Mesendoderm (in vitro differentiated cells): ENCODE measurements around the gene VIM.
"Not testable (repeated sequence)": the region's sequence is repeated elsewhere in the genome, so short reads cannot be mapped to it uniquely, and the experiment has no call there.

ENCODE experiments used
- DNase-seq: peaks from one replicate; pipeline ENCODE4 v3.0.0; 2013
- H2AK5ac ChIP-seq: 2 replicates; pipeline ENCODE4 v1.6.1; 2013; ENCODE audit warnings: low read length, inconsistent platforms
- H2BK120ac ChIP-seq: 2 replicates; pipeline ENCODE4 v1.6.1; 2013; ENCODE audit warnings: low read depth, mild to moderate bottlenecking, low read length, moderate library complexity, mixed read lengths
- H2BK15ac ChIP-seq: replicated peaks from 2 replicates; pipeline ENCODE4 v1.6.1; 2013; ENCODE audit warnings: low read depth, mild to moderate bottlenecking, moderate library complexity
- H2BK5ac ChIP-seq: 2 replicates; pipeline ENCODE4 v1.6.1; 2013; ENCODE audit warnings: low read length, inconsistent platforms
- H3K18ac ChIP-seq: 2 replicates; pipeline ENCODE4 v1.6.1; 2013; ENCODE audit warnings: mild to moderate bottlenecking, low read length, mixed read lengths
- H3K23ac ChIP-seq: one replicate; pipeline ENCODE4 v1.6.1; 2013; ENCODE audit warnings: low read length
- H3K27ac ChIP-seq: 2 replicates; pipeline ENCODE4 v1.5.1; 2013; ENCODE audit warnings: low read depth, mild to moderate bottlenecking, inconsistent platforms, low read length, moderate library complexity
- H3K27me3 ChIP-seq: 2 replicates; pipeline ENCODE4 v1.6.1; 2013; ENCODE audit warnings: low read length, control low read depth, mild to moderate bottlenecking, inconsistent platforms; ENCODE audit not compliant: insufficient read depth, poor library complexity
- H3K36me3 ChIP-seq: 2 replicates; pipeline ENCODE4 v1.6.1; 2013; ENCODE audit warnings: low read length, inconsistent platforms; ENCODE audit not compliant: control insufficient read depth, insufficient read depth
- H3K4ac ChIP-seq: one replicate; pipeline ENCODE4 v1.6.1; 2013; ENCODE audit warnings: low read depth, mild to moderate bottlenecking, low read length, moderate library complexity
- H3K4me1 ChIP-seq: 2 replicates; pipeline ENCODE4 v1.6.1; 2013; ENCODE audit warnings: low read depth, low read length, inconsistent platforms; ENCODE audit not compliant: control insufficient read depth
- H3K4me2 ChIP-seq: 2 replicates; pipeline ENCODE4 v1.6.1; 2013; ENCODE audit warnings: low read length
- H3K4me3 ChIP-seq: 2 replicates; pipeline ENCODE4 v1.5.1; 2013; ENCODE audit warnings: mild to moderate bottlenecking, low read length
- H3K56ac ChIP-seq: one replicate; pipeline ENCODE4 v1.6.1; 2013; ENCODE audit warnings: low read length
- H3K79me1 ChIP-seq: 2 replicates; pipeline ENCODE4 v1.6.1; 2013; ENCODE audit warnings: low read length, inconsistent platforms
- H3K79me2 ChIP-seq: 2 replicates; pipeline ENCODE4 v1.6.1; 2013; ENCODE audit warnings: mild to moderate bottlenecking, low read length; ENCODE audit not compliant: control insufficient read depth, insufficient read depth
- H3K9ac ChIP-seq: 2 replicates; pipeline ENCODE4 v1.6.1; 2013; ENCODE audit warnings: low read length, inconsistent platforms
- H4K5ac ChIP-seq: one replicate; pipeline ENCODE4 v1.6.1; 2013; ENCODE audit warnings: low read length
- H4K8ac ChIP-seq: one replicate; pipeline ENCODE4 v1.6.1; 2013; ENCODE audit warnings: low read depth, mild to moderate bottlenecking, control low read depth, low read length, moderate library complexity
- WGBS: extraction: QIAGEN DNeasy Blood & Tissue Kit; methylation state at CpG from one replicate; pipeline ENCODE4 v1.1.7; 2013; ENCODE audit warnings: low lambda C conversion rate, missing lambda C conversion rate; ENCODE audit not compliant: insufficient coverage; ENCODE audit errors: extremely low coverage; 5-methylcytosine and 5-hydroxymethylcytosine counted together

Gene VIM

DNA sequence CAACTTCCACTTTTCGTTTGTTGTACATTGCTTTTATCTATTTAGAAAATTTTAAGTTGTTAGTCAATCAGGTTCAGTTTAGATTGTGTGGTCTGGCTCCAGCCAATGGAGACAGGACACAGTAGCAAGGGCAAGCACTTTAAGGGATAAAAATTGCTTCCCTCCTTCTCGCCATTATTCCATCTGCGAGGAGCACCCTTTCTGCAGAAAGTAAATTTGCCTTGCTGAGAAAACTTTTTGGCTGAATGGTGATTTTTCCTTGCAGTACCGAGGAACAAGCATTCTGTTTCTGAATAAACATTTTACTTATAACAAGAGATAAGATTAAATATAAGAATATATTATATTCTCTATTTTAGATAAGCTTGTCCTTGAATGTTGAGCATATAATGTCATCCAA, 34.5 kb downstream of the VIM start:
- Histone ChIP-seq H2AK5ac (no peak overlapping the region), H3K4me3 (no peak overlapping the region), H3K4ac (no peak overlapping the region), H2BK15ac (no peak overlapping the region), H3K79me2 (no peaks in the 10 kb centered on the region), H3K4me2 (no peak overlapping the region), H3K23ac (no peak overlapping the region), H3K27me3 (no peaks in the 10 kb centered on the region), H4K8ac (no peak overlapping the region), H2BK5ac (no peak overlapping the region), H3K18ac (no peak overlapping the region), H3K79me1 (no peaks in the 10 kb centered on the region), H3K4me1 (no peaks in the 10 kb centered on the region), H2BK120ac (no peak overlapping the region), H3K36me3 (no peaks in the 10 kb centered on the region), H3K9ac (no peak overlapping the region), H3K27ac (no peak overlapping the region), H3K56ac (no peak overlapping the region), H4K5ac (no peak overlapping the region)
- WGBS: no CpG with 5 or more reads among the region's 4 CpGs
- DNase-seq: no peak

DNA sequence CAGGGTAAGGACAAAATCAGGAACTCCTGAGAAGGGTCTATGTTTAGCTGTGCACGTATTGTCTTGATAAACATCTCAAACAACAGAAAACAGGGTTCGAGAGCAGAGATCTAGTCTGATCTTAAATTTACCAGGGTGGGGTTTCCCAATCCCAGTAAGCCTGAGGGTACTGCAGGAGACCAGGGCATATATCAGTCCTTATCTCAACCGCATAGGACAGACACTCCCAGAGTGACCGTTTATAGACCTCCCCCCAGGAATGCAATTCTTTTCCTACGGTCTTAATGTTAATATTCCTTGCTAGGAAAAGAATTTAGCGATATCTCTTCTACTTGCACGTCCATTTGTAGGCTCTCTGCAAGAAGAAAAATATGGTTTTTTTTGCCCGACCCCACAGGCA, 35.5 kb downstream of the VIM start:
- no peak overlapping the region for H3K27ac ChIP-seq
- no peaks in the 10 kb centered on the region for H3K36me3 ChIP-seq
- no peak overlapping the region for H2BK5ac ChIP-seq
- no peak overlapping the region for H3K4ac ChIP-seq
- H4K5ac ChIP-seq: no peak overlapping the region
- no peak overlapping the region for H3K56ac ChIP-seq
- no peaks in the 10 kb centered on the region for H3K79me2 ChIP-seq
- no peaks in the 10 kb centered on the region for H3K79me1 ChIP-seq
- DNase-seq: peak; percentile 21
- no peak overlapping the region for H4K8ac ChIP-seq
- no peak overlapping the region for H3K23ac ChIP-seq
- H3K18ac ChIP-seq: no peak overlapping the region
- H3K4me1 ChIP-seq: no peaks in the 10 kb centered on the region
- no peak overlapping the region for H2BK120ac ChIP-seq
- no peaks in the 10 kb centered on the region for H3K27me3 ChIP-seq
- no peak overlapping the region for H3K9ac ChIP-seq
- no peak overlapping the region for H2BK15ac ChIP-seq
- H2AK5ac ChIP-seq: no peak overlapping the region
- no peak overlapping the region for H3K4me2 ChIP-seq
- WGBS: no CpG with 5 or more reads among the region's 8 CpGs
- H3K4me3 ChIP-seq: no peak overlapping the region

DNA sequence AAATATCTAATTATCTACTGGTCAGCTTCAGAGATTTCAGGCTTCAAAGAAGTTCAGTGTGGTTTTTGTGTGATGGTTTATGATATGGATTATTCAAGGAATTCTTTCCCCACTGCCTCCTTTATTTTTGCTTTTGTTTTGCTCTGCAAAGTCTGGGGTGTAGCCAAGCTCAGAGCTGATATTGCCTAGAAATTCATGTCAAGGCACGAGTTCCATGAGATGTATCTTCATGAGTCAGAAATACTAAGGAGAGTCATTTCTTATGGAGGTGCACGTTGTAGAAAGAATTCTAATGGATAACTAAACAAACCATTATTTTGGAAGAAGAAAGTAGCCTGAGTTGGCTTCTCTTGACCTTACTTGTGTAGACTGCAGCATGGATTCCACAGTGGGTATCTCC, 37.4 kb downstream of the VIM start:
- H2AK5ac ChIP-seq: no peak overlapping the region
- no peaks in the 10 kb centered on the region for H3K79me2 ChIP-seq
- DNase-seq: no peak
- no peak overlapping the region for H3K23ac ChIP-seq
- H3K18ac ChIP-seq: no peak overlapping the region
- no peak overlapping the region for H2BK120ac ChIP-seq
- no peaks in the 10 kb centered on the region for H3K36me3 ChIP-seq
- no peaks in the 10 kb centered on the region for H3K79me1 ChIP-seq
- no peak overlapping the region for H3K4me2 ChIP-seq
- H4K8ac ChIP-seq: no peak overlapping the region
- no peak overlapping the region for H3K27ac ChIP-seq
- no peak overlapping the region for H2BK15ac ChIP-seq
- H2BK5ac ChIP-seq: no peak overlapping the region
- no peak overlapping the region for H4K5ac ChIP-seq
- no CpG with 5 or more reads among the region's 2 CpGs for WGBS
- H3K4ac ChIP-seq: no peak overlapping the region
- no peaks in the 10 kb centered on the region for H3K4me1 ChIP-seq
- no peak overlapping the region for H3K56ac ChIP-seq
- no peaks in the 10 kb centered on the region for H3K27me3 ChIP-seq
- H3K9ac ChIP-seq: no peak overlapping the region
- H3K4me3 ChIP-seq: no peak overlapping the region

DNA sequence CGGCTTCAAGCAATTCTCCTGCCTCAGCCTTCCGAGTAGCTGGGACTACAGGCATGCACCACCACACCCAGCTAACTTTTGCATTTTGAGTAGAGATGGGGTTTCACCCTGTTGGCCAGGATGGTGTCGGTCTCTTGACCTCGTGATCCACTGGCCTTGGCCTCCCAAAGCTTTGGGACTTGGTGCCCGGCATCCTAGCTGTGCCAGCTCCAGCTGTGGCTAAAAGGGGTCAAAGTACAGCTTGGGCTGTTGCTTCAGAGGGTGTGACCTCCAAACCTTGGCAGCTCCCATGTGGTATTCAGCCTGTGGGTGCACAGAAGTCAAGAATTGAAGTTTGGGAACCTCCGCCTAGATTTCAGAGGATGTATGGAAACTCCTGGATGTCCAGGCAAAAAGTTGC, 38.5 kb downstream of the VIM start:
- not testable (repeated sequence) for H4K5ac ChIP-seq
- WGBS: no CpG with 5 or more reads among the region's 6 CpGs

DNA sequence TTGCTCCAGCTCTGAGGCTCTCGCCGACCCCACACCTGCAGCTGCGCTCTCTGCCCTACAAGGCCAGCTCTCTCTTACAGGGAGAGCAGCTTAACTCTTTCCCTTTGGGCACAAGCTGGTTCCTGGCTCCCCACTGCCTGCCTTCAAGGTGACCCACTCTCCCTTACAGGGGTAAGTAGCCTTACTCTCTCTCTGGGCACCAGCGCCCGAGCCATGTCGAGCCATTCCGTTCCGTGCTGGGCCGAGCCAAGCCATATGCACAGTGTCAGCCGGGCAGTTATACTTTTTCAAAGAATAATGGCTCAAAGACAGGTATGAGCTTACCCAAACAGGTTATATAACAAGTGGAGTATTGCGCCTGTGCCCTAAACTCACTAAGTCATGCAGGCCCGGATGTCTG, 44.6 kb downstream of the VIM start:
- no peaks in the 10 kb centered on the region for H3K79me1 ChIP-seq
- no peak overlapping the region for H3K27ac ChIP-seq
- no peak for DNase-seq
- H3K4me2 ChIP-seq: no peak overlapping the region
- H3K56ac ChIP-seq: no peak overlapping the region
- H3K36me3 ChIP-seq: no peaks in the 10 kb centered on the region
- no peak overlapping the region for H4K5ac ChIP-seq
- no CpG with 5 or more reads among the region's 12 CpGs for WGBS
- no peak overlapping the region for H3K23ac ChIP-seq
- no peak overlapping the region for H2AK5ac ChIP-seq
- no peak overlapping the region for H3K18ac ChIP-seq
- no peak overlapping the region for H2BK5ac ChIP-seq
- no peak overlapping the region for H2BK120ac ChIP-seq
- H3K9ac ChIP-seq: no peak overlapping the region
- H4K8ac ChIP-seq: no peak overlapping the region
- H3K79me2 ChIP-seq: no peaks in the 10 kb centered on the region
- H3K4me3 ChIP-seq: no peak overlapping the region
- H3K4ac ChIP-seq: no peak overlapping the region
- no peaks in the 10 kb centered on the region for H3K27me3 ChIP-seq
- H3K4me1 ChIP-seq: no peaks in the 10 kb centered on the region
- no peak overlapping the region for H2BK15ac ChIP-seq

More for the DNA sequence above, 38.5 kb downstream of the VIM start:
- not testable (repeated sequence) for H3K27ac ChIP-seq, H2BK5ac ChIP-seq, H3K79me2 ChIP-seq, H3K4me1 ChIP-seq, H3K4ac ChIP-seq, H3K9ac ChIP-seq, H2AK5ac ChIP-seq, H3K4me2 ChIP-seq, H3K56ac ChIP-seq, DNase-seq, H4K8ac ChIP-seq, H2BK120ac ChIP-seq, H3K27me3 ChIP-seq, H3K4me3 ChIP-seq, H3K18ac ChIP-seq, H3K23ac ChIP-seq, H3K79me1 ChIP-seq, H3K36me3 ChIP-seq, H2BK15ac ChIP-seq

DNA sequence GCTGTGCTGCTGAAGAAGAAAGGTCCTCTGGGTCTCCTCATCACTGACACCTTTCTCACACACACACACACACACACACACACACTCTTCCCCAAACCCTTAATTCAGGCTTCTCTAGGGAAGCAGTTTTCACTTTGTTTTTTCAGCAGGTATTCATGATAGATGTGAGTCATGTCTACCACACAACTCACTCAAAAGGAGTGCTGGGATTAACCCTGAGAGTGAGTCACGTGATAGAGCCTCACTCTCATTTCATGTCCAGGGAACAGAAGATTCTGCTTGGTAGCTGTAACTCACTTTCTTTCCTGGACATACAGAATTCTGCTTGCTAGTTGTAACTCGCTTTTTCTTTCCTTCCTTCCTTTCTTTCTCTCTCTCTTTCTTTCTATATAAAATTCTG, 45.4 kb downstream of the VIM start:
- no peak overlapping the region for H3K27ac ChIP-seq
- H3K79me1 ChIP-seq: no peaks in the 10 kb centered on the region

More for the DNA sequence above, 45.4 kb downstream of the VIM start:
- no peaks in the 10 kb centered on the region for H3K79me2 ChIP-seq
- WGBS: no CpG with 5 or more reads among the region's 2 CpGs
- H2AK5ac ChIP-seq: no peak overlapping the region
- H3K27me3 ChIP-seq: no peaks in the 10 kb centered on the region
- no peak overlapping the region for H3K18ac ChIP-seq
- H3K4me2 ChIP-seq: no peak overlapping the region
- H2BK5ac ChIP-seq: no peak overlapping the region
- no peak overlapping the region for H3K9ac ChIP-seq
- no peaks in the 10 kb centered on the region for H3K36me3 ChIP-seq
- no peak overlapping the region for H3K23ac ChIP-seq
- no peak overlapping the region for H2BK120ac ChIP-seq
- no peak overlapping the region for H3K56ac ChIP-seq
- H4K5ac ChIP-seq: no peak overlapping the region
- no peaks in the 10 kb centered on the region for H3K4me1 ChIP-seq
- H4K8ac ChIP-seq: no peak overlapping the region
- DNase-seq: peak; percentile 21
- no peak overlapping the region for H2BK15ac ChIP-seq
- H3K4me3 ChIP-seq: no peak overlapping the region
- H3K4ac ChIP-seq: no peak overlapping the region
